Right renal pelvis (tissue), 4 donors: ENCODE results near the gene FOXL2NB. TPM values are rescaled to one million over a fixed set of nuclear protein-coding genes. Genes with fewer than 3 reads are reported as not detected.

Source experiments
- DNase-seq, 4 donors: peaks; one replicate each; pipeline ENCODE4 v3.0.0-alpha.2; 2013; ENCODE audit warnings: low read depth in 4 of 4, low spot score in 3 of 4, missing footprints in 1 of 4
- polyA plus RNA-seq, 4 donors: library from polyadenylated mRNA; unstranded; fragments of 120-200 nt; gene quantifications; one replicate each; pipeline ENCODE4 v1.2.1, GENCODE V29; 2013; ENCODE audit not compliant: insufficient read length in 4 of 4

Gene FOXL2NB
- polyA plus RNA-seq, 4 donors = 0.04 to 0.09 TPM; not detected in 2

DNA sequence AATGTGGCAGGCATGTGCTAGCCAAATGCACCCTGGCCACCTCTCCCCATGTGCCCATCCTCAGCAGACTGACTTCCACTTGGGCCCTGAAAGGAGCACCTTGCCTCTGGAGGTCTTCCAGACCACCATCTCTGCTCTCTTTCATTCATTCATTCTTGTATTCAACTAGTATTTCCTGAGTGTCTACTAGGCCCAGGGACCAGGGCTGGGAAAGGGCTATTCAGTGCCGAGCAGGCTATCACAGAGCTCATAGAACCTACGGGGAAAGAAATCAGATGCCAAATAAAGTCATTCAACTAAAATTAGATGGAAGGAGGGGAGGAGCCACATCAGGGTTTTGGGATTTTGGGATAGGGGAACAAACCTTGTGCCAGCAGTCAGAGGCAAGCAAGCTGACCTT is 40.2 kb downstream of the FOXL2NB start:
- DNase-seq = no peak

DNA sequence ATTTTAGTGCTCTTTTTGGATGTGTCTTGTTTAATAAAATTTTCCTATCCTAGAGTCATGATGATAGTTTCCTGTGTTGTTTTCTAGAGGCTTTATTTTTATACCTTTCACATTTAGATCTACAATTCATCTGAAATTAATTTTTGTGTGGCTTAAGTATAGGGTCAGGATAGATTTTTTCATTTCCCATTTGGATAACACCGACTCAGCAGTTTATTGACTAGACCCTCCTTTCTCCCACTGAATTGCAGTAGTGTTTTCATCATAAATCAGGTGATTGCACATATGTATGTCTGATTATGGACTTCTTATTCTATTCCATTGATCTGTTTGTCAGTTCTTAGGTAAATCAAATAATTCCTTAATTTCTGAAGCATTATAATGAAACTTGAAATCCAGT is 48.7 kb downstream of the FOXL2NB start:
- DNase-seq = no peak

Other genes starting within 250 kb of the FOXL2NB start
- gene PIK3CB, start 112.3 kb upstream of the FOXL2NB start, polyA plus RNA-seq = 10 to 100 TPM; 27.9 to 35.4 (median 32.9) TPM
- not detected for gene FOXL2, start 80 bp upstream of the FOXL2NB start, polyA plus RNA-seq
- not detected for gene PRR23A, start 59.1 kb downstream of the FOXL2NB start, polyA plus RNA-seq
- under 1 TPM in 1 of 4 donors, not detected in 3; 0.04 TPM for gene PRR23B, start 73.7 kb downstream of the FOXL2NB start, polyA plus RNA-seq
- under 1 TPM in 1 of 4 donors, not detected in 3; 0.04 TPM for gene PRR23C, start 97.7 kb downstream of the FOXL2NB start, polyA plus RNA-seq